DMS153 (cell line): Measurements from ENCODE around the gene SUSD6.
A peak's percentile ranks its signal among the peaks of the same experiment; 100 is the strongest.
"Not testable (repeated sequence)": the region's sequence is repeated elsewhere in the genome, so short reads cannot be mapped to it uniquely, and the experiment has no call there.

Source experiments
- DNase-seq: peaks from one replicate; lab custom pipeline; 2025; lab: John Stamatoyannopoulos, UW

The SUSD6 gene

DNA sequence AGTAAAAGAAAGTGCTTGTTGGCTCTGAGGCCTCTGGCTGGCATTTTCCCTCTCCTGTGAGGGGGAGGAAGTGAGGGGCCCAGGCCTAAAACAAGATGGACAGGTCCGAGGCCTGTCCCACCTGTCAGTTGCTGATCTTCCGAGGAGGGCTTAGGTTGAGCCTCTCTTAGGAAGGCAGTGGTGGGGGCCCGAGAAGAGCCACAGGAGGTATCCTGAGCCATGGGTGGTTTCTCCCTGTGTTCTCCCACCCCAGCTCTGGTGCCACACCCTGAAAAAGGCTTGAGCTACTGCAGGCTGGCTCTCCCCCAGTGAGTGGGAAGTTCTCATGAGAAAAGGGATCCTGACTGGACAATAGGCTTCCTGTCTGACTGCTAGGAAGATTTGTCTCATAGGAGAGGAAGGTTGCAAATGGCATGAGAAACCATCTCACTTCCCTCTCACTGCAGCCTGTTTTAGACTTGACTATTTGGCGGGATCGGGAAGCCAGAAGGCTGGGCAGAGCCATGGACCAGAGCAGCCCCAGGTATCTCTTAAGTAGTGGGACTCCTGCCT is 83.4 kb downstream of the SUSD6 start:
- DNase-seq, result no peak

DNA sequence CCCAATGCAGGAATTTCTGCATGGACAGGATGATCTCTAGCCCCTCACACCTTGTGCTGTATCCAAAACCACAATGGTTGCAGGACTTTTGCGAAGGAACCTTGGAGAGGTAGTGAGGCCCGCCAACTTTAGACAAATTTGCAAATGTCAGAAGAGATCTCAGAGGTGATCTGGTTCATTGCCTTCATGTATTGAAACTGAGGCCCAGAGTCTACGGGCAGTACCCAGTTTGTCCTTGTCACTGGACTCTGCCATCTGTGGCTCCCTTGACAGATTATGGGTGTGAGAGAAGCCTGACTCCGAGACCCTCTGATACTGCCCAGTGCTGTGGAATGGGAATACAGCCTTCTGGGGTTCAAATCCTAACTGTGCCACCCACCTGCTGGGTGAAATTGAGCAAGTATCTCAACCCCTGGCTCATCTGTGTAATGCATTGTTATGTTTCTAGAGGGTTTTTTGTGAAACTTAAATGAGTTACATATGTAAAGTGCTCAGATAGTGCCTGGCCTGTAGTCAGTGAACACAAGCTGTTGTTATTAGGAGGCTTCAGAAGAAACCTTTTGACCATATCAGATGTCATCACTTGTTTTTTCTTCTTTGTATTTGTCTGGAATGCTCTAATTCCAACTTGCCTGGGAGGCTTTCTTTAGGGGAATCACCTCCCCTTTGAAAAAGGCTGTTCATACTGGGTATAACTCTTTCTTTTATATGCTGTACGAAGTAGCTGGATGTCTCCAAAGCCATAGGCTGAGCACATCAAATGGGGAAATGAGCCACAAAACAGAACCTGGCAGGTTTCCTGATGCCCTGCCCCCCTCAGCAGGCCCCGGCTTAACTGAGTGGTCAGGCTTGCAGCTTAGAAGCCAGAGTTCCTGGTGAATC is 84.2 kb downstream of the SUSD6 start:
- no peak for DNase-seq

DNA sequence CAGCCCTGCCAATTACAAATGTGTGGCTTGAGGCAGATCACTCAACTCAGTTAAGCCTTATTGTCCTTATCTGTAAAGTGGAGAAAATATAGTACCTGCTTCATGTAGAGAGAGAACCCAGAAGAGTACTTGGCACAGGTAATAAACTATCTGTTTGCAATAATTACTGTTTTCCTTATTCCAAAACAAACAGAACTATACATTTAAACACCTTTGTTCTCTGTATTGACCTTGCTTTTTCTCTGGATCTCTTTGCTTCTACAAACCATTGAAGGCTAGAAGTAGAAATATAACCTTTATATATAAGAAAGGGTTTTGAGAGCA is 84.8 kb downstream of the SUSD6 start:
- DNase-seq, result peak; percentile 94

DNA sequence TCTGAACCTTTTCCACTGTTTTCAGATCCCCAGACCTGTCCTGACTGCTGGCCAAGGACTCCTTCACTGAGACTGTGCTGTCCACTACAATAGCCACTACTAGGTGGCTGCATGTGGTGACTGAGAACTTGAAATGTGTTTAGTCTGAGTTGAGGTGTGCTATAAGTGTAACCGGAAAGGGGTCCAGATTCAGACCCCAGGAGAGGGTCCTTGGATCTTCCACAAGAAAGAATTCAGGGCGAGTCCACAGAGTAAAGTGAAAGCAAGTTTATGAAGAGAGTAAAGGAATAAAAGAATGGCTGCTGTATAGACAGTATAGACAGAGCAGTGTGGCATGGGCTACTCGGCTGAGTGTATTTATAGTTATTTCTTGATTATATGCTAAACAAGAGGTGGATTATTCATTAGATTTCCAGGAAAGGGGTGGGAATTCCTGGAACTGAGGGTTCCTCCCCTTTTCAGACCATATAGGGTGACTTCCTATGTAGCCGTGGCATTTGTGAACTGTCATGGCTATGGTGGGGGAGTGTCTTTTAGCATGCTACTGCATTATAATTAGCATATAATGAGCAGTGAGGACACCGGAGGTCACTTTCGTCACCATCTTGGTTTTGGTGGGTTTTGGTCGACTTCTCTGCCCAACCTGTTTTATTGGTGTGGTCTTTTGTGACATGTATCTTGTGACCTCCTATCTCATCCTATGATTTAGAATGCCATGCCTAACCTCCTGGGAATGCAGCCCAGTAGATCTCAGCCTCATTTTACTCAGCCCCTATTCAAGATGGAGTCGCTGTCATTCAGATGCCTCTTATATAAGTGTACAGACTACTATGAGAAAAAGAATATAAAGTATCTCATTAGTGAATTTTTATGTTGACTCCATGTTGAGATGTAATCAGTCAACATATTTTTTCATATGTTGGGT is 85.5 kb downstream of the SUSD6 start:
- DNase-seq, result peak; percentile 49

DNA sequence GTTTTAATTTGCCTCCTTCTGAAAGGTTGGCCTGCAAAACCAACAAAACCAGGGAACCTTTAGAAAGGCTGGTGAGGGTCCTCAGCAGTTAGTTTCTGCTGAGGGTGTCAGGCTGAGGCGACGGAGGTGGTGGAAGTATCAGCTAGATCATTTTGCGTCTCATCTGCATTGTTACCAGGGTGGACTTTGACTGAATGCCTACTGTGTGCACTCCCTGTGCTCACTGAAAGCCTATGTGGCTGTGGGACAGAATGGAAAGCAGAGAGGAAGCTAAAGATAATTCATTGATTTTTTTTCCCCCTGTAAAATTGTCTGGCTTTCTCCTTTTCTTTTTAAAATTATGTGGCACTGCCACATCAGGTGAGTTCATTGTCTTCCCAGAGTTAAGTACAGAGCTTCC is 87.2 kb downstream of the SUSD6 start:
- DNase-seq, result no peak

DNA sequence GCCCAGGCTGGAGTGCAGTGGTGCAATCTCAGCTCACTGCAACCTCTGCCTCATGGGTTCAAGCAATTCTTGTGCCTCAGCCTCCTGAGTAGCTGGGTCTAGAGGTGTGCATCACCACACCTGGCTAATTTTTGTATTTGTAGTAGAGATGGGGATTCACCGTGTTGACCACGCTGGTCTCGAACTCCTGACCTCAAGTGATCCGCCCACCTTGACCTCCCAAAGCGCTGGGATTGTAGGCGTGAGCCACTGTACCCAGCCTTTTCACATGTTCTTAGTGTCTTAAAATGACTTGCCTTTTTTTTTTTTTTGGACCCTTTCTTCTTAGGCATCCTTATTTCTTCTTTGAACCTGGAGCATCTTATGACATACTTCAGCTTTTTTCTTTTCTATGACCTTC is 87.8 kb downstream of the SUSD6 start:
- DNase-seq, result not testable (repeated sequence)

DNA sequence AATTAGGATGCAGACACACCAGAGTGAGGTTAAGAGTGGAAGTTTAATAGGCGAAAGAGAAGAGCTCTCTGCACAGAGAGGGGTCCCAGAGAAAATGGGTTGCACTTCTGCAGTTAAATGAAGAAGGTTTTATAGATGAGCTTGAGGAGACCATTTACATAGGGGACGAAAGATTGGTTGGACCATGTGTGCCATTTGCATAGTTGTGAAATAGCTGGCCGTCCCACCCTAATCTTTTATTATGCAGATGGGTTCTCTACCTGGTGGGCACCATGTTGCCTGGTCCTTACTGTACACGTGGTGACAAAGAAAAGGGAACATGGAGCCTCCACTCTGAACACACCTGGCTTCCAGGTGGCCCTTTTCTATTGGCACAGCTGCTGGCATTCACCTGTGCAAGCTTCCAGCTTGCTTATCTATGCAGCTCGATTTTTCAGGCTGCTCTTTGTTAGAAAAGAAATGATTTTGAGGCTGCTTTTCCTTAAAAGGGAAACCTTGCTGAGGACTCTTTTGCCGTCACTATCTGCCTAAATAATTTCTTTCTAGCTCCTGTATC is 88.4 kb downstream of the SUSD6 start:
- DNase-seq, result peak; percentile 80

DNA sequence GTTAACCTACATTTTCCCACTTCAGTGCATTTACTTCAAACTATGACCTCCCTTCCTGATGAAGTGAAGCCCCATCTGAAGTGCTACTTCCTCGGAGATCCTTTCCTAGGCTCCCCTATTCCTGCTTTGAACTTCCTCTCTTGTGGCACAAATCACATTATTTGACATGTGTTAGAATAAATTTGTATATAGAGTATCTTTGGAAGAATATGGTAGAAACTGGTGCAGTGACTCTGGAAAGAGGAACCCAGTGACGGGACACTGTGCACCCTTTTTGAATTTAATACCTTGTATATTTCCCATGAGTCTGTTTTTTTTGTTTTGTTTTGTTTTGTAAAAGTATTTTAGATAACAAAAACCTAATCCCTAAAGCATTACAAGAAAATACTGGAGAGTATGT is 89.2 kb downstream of the SUSD6 start:
- DNase-seq, result no peak

DNA sequence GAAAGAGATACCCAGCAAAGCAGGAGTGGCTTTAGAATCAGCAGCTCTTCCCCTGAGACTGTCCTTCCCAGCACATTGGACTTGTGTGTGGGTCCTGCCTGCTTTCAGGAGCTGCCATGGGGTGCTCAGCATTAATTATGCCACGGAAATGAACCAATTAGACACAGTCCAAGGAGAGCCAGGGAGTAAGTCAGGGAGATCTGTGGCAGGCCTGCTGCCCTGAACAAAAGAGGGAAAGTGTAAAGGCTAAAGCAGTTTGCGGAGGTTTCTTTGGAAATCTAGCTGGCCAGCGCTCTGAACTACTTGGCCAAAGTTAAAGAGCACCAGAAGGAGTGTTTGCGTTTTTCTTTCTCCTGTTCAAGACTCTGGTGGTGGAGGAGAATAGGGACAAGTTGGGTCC is 89.9 kb downstream of the SUSD6 start:
- peak; percentile 21 for DNase-seq

DNA sequence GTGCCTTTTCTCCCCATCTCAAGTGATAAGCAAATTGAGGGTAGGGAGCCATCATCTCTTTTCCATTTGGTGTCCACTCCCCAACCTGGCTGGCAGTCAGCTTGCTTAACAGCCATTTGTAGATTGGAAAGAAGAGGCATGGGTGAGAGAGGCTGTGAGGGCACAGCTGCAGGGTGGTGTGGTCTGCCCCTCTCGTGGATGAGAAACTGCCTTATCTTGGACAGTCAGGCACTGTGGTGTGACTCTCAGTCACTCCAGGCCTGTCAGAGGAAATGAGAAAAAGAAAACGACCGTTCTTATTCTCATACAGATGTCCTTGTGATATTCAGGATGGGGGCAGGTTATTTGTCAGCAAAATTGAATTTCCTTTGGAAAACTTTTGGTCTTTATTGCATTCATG is 90.5 kb downstream of the SUSD6 start:
- DNase-seq, result no peak

DNA sequence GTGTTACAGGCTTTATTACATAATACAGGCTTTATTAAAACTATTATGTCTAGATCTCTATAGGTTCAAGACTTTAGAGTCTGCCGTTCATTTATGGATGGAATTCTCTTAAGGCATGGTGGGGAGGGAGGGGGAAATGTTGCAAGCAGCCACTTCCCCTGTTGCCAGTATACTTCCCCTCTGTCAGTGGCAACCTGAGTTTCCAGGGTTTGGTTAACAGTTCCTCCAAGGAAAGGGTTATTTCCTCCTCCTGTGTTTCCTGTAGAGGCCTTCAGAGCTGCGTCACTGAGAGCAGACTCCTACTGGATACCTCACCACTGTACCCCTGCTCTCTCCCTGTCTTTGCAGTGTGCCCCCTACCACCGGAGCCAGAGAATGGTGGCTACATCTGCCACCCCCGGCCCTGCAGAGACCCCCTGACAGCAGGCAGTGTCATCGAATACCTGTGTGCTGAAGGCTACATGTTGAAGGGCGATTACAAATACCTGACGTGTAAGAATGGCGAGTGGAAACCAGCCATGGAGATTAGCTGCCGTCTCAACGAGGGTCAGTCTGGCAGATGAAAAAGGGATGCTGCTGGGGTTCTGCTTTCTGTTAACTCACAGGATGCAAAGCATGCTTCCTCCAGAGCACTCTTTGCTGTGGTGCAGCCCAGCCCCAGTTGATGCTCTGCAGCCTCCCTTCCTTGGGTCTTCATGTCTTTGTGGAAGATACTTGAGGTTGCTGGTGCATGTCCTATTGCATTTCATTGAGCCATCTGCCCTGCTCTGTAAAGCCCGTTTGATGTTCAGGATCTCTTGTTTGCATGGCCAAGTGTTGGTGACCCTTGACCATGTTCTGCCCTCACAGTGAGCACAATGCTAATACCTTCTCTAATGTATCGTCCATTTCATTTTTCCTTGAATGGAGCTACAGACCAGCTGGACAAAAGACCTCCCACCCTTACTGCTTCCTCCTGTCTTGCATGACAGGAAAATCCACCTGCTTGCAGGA is 91.9 kb downstream of the SUSD6 start:
- DNase-seq, result no peak

DNA sequence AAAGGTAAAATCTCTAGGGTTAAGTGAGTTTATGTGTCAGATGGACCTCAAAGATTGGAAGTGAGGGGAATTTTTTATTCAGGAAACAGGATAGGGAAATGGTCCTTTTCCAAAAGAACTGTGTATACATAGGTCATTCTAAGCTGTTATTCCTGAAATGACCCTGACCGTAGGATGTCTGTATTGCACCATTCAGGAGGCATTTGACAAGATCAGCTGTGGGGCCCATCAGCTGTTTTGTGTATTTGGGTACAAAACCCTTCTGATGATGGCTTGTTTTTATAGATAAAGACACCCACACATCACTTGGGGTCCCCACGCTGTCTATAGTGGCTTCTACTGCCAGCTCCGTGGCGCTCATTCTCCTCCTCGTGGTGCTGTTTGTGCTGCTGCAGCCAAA is 92.9 kb downstream of the SUSD6 start:
- DNase-seq, result no peak

DNA sequence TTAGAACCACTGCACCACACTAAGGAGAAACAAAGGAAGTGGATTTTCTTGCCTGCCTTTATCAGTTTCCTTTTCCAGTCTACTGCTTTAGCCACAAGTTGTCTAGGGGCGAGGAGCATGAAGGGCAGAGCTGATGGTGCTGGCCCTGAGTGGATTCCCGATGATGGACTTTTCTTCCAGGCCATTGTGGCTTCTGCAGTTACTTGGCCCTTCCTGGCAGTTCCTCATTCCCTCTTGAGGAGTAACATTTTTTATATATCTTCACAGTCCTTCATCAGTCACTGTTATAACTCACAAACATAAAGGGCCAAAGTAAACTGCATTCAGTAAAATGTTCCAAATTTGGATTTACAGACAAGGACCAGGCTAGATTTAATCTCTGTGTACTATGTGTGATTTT is 94.3 kb downstream of the SUSD6 start:
- no peak for DNase-seq

DNA sequence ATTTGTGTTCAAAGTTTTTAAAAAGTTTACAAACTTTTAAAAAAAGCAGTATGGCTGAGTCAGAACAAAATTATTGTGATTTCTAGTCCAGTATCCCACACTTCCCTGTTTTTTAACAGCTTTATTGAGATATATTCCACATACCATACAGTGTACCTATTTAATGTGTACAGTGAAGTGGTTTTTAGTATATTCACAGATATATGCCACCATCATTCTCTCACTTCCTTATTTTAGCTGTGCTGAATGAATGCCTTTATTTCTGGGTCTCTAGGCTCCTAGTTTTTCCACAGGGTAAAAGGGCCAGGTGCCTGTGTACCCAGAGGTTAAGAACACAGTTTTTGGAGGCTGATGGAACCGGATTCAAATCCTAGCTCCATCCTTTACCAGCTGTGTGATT is 96.7 kb downstream of the SUSD6 start:
- no peak for DNase-seq

DNA sequence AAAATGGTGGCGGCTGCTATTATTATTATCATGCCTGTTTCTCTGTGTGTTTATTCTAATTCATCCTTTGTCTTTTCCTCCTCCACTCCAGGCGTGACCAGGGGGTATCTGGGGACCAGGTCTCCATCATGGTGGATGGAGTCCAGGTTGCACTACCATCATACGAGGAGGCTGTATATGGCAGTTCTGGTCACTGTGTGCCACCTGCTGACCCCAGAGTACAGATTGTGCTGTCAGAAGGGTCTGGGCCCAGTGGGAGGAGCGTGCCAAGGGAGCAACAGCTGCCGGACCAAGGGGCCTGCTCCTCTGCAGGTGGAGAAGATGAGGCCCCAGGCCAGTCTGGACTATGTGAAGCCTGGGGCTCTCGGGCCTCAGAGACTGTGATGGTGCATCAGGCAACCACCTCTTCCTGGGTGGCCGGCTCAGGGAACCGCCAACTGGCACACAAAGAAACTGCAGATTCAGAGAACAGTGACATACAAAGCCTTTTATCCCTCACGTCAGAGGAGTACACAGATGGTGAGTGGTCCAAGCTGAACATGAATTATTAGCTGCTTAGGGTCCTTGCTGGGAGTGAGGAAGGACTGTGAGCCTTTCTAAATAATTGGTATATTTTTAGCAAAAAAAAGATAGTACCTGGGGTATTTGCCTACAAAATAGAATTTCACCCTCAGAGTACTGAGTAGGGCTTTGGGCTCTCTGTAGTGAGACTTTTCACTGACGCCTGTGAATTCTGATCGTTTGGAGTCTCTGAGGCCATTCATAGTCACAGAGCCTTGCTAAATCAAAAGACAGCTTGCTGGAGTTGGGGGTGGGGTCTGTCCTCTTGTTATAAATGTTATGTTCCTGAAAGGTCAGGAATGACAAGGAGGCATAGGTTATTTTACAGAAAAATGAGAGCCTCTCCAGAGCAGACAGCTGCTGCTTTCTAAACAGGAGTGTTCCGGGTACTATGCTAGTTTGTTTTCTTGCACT is 97.5 kb downstream of the SUSD6 start:
- DNase-seq, result peak; percentile 64

DNA sequence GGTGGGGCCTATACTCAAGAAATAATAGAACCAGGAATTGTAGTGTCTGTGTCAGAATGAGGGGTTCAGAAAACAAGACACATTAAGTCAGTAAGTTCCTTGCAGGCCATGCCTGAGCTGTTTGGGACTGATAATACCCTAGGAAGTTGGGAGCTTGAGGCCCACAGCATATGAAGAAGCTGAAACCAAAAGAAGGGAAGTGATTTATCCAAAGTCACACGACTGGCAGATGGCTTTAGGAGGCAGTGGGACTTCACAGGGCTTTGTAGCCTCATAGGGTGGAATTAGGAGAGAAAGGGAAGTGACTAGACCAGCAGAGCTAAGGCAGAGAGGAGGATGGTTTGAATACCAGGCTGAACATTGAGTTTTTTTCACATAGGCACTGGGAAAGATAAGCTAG is 99.0 kb downstream of the SUSD6 start:
- DNase-seq, result no peak

DNA sequence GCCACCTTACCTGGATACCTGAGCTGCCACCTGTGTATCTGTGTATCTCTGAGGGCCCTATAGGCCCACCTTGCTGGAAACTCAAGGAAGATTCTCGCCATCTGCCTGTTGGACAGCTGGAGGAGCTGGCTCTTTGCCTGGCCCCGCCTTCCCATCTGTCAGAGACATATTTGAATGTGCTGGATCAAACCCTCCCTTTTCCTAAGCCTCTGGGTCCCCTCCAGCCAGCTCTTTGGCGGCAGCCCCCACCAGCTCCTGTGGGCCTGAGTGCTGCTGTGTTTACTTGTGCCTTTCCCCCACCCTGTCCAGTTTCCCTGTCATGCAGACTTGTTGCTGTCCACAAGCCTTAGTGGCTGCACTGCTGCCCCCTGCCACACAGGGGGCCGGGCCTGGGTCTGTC is 99.7 kb downstream of the SUSD6 start:
- DNase-seq, result peak; percentile 63

DNA sequence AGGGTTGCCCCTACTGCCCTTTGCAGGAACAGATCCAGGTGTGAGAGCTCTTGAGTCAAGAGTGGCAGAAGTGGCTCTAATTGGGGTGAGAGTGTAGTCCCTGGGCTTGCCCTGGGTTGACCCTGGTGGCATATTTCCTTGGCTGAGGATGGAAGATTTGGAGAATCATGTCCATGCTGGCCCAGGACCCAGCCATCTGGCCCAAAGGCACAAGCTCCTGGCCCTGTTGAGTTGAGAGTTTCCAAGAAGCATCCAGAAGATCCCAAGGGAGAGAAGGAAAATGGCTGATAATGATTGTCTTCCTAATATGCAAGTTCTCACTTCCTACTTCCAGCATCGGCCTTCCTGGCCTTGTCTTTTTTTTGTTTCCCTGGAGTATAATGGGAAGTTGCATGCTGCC is 100.1 kb downstream of the SUSD6 start:
- DNase-seq, result no peak

DNA sequence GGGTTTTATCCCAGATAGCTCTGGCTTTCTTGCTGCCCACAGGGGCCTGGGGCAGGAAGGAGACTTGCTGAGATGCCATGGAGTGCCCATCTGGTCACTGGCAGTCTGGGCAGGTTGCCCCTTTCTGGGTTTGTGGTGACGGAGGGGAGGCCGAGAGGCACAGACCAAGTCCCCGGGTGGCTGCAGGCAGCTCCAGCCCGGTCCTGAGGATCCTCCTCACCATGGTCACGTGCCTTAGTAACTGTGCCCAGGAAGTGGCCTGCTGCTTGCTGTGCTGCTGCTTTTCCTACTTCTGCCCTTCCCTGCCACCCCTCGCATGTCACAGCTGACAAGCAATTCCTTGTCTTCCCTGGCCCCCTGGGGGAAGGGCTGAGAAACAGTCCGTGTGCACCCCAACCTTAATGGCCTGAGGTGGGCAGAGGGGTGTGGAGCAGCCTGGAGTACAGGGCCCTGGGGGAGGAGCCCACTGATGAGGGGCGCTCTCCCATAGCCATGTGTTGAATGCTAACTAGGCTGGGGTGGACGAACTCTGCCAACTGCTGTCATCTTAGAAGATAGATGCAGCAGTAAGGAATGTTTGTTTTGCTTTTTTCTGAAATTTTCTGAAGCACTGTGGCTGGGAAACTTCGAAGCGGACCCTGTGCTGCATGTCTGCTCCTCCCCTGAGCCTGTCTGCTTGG is 100.6 kb downstream of the SUSD6 start:
- no peak for DNase-seq
